GM12874 (cell line): ENCODE results near the gene B4GALT2.

Experiments used
- TF ChIP-seq, protein P1 (sequence below): IDR thresholded peaks from 2 replicates; pipeline ENCODE4 v1.5.1; 2011; ENCODE audit warnings: low read depth, mild to moderate bottlenecking, control low read depth, low read length, moderate library complexity; ENCODE audit not compliant: insufficient read depth

Gene B4GALT2

GRCh38 chr1:44035726-44036408 lies 56.9 kb downstream of the B4GALT2 start:
- TF ChIP-seq, protein P1, sequence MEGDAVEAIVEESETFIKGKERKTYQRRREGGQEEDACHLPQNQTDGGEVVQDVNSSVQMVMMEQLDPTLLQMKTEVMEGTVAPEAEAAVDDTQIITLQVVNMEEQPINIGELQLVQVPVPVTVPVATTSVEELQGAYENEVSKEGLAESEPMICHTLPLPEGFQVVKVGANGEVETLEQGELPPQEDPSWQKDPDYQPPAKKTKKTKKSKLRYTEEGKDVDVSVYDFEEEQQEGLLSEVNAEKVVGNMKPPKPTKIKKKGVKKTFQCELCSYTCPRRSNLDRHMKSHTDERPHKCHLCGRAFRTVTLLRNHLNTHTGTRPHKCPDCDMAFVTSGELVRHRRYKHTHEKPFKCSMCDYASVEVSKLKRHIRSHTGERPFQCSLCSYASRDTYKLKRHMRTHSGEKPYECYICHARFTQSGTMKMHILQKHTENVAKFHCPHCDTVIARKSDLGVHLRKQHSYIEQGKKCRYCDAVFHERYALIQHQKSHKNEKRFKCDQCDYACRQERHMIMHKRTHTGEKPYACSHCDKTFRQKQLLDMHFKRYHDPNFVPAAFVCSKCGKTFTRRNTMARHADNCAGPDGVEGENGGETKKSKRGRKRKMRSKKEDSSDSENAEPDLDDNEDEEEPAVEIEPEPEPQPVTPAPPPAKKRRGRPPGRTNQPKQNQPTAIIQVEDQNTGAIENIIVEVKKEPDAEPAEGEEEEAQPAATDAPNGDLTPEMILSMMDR, result no peak

- TF ChIP-seq, protein P1, result peak; percentile 87
These were observed 57.6 kb downstream of the B4GALT2 start for GRCh38 chr1:44036409-44037139.

DNA sequence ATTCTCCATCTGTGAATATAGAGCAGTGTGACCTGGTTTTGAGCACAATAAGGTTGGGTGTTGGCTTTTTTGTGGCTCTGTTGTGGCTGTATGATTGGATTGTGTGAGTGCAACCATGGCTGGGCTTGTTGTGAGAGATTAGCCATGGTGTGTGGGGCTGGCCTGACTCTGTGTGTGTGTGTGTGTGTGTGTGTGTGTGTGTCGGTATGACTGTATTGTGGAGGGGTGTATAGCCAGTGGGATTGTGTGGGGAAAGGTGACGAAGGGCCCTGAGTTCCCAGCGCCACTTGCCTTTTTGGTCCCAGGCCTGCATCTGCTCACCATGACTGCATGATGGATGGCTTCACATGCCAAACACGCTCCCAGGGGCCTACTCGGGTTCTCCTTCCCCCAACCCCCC lies 58.1 kb downstream of the B4GALT2 start:
- TF ChIP-seq, protein P1, result no peak

DNA sequence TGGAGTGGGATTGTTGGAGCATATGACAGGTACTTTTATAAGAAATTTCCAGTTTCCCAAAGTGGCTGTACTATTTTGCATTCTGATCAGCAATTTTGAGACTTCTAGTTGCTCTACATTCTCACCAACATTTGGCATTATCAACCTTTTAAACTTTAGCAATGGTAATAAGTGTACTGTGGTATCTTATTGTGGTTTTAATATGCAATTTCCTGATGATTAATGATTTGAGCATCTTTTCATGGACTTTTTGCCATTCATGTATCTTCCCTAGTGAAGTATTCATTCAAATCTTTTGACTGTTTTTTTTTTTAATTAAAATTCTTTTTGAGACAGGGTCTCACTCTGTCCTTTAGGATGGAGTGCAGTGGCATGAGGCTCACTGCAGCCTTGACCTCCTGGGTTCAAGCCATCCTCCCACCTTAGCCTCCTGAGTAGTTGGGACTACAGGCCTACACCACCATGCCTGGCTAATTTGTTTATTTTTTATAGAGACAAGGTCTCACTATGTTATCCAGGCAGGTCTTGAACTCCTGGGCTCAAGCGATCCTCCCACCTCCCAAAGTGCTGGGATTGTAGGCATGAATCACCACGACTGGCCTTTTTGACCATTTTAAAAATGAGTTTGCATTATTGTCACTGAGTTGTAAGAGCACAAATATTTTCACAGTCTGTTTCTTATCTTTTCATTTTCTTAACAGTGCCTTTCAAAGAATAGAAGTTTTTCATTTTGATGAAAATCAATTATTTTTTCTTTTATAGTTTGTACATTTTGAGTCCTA lies 60.1 kb downstream of the B4GALT2 start:
- TF ChIP-seq, protein P1, result no peak

DNA sequence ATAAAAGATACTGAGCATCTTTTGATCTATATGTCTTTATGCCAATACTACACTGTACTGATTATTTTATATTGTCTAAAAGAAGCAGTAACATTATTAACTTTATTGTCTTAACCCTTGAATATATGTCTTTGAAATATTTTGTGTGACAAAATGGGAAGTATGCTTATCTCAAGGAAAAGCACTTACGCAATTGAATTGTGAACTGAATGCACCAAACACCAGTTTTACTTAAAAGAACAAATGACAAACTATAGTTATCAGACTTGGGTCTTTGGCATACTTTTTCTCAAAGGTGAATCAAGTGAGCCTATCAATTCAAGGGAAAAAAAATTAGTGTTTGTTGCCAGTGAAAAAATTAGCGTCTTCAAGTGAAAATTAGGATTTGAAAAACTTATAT lies 61.4 kb downstream of the B4GALT2 start:
- TF ChIP-seq, protein P1, result no peak
